HepG2 (cell line): ENCODE measurements around the gene MBTD1. TPM values are rescaled to one million over a fixed set of nuclear protein-coding genes. Genes with fewer than 3 reads are reported as not detected.

Experiments used
- GPN1 ChIP-seq: sonication (generic); formaldehyde crosslinking; IDR thresholded peaks from 2 replicates; pipeline ENCODE4 v1.5.1; 2020; ENCODE audit warnings: missing genetic modification reagents, borderline replicate concordance
- MATR3 ChIP-seq: sonication (generic); formaldehyde crosslinking; IDR thresholded peaks from 2 replicates; pipeline ENCODE4 v1.4.0; 2020; ENCODE audit warnings: missing genetic modification reagents
- NFE2L1 ChIP-seq: sonication (generic); formaldehyde crosslinking; IDR thresholded peaks from 2 replicates; pipeline ENCODE4 v1.4.0; 2020; ENCODE audit warnings: missing genetic modification reagents, mild to moderate bottlenecking, borderline replicate concordance
- NFKB2 ChIP-seq: sonication (generic); formaldehyde crosslinking; IDR thresholded peaks from 2 replicates; pipeline ENCODE4 v1.4.0; 2020; ENCODE audit warnings: missing genetic modification reagents, borderline replicate concordance
- ZC3H4 ChIP-seq: sonication (generic); formaldehyde crosslinking; IDR thresholded peaks from 2 replicates; pipeline ENCODE4 v1.4.0; 2020; ENCODE audit warnings: missing genetic modification reagents, borderline replicate concordance
- ZNF407 ChIP-seq: sonication (generic); formaldehyde crosslinking; IDR thresholded peaks from one replicate; pipeline ENCODE4 v1.5.1; 2020; ENCODE audit warnings: mild to moderate bottlenecking, missing genetic modification reagents; ENCODE audit errors: not compliant biosample characterization
- ZNF556 ChIP-seq: sonication (generic); formaldehyde crosslinking; IDR thresholded peaks from 2 replicates; pipeline ENCODE4 v1.4.0; 2020; ENCODE audit warnings: mild to moderate bottlenecking, missing genetic modification reagents, borderline replicate concordance
- polyA plus RNA-seq, 8 experiments: library from polyadenylated mRNA; depleted of rRNA in 3 of 8; stranded (reverse) in 7 of 8; unstranded in 1 of 8; fragments of >200 nt; fragmentation: Illumina TruSeq in 4 of 8; extraction: Trizol in 4 of 8; gene quantifications; 2 replicates each; pipeline versions ENCODE4 v1.2.1 to v1.2.3, GENCODE V29; 2011 to 2016; ENCODE audit warnings: low read depth in 4 of 8, missing spikeins in 1 of 8, mixed read lengths in 1 of 8; ENCODE audit not compliant: insufficient read depth in 1 of 8
- total RNA-seq, 5 experiments: library from RNA; depleted of rRNA; stranded (reverse); fragments of >200 nt; fragmentation: Illumina TruSeq; extraction: Trizol; gene quantifications; 2 replicates each; pipeline ENCODE4 v1.2.3, GENCODE V29; 2016; ENCODE audit warnings: low read depth in 1 of 5

MBTD1 gene
- total and polyA plus RNA-seq, 2 of the 13 experiments (the other 11 are each of a cell fraction or from before 2014, with no cell fraction given), result 20.9 TPM

GRCh38 chr17:51180486-51180885 lies 79.4 kb downstream of the MBTD1 start (continued):
- TF ChIP-seq ZC3H4 (CRISPR knock-in tag) (no peak), ZNF556 (CRISPR knock-in tag) (no peak), NFE2L1 (CRISPR knock-in tag) (no peak), ZNF407 (no peak), GPN1 (CRISPR knock-in tag) (no peak), NFKB2 (CRISPR knock-in tag) (no peak), MATR3 (CRISPR knock-in tag) (no peak)
